Mesenchymal stem cell (in vitro differentiated cells and primary cell): ENCODE results near the gene CD300LB.
"Not testable (repeated sequence)": the region's sequence is repeated elsewhere in the genome, so short reads cannot be mapped to it uniquely, and the experiment has no call there.

Experiments
- DNase-seq: peaks from one replicate; pipeline ENCODE4 v3.0.0-alpha.2; 2013
- H2AFZ ChIP-seq: one replicate; pipeline ENCODE4 v1.6.1; 2013; ENCODE audit warnings: low read depth, mild to moderate bottlenecking, control low read depth, inconsistent platforms, low read length, moderate library complexity
- H2AK5ac ChIP-seq: 2 replicates; pipeline ENCODE4 v1.6.1; 2013; ENCODE audit warnings: low read length, moderate library complexity, mild to moderate bottlenecking, inconsistent platforms; ENCODE audit not compliant: severe bottlenecking
- H2BK120ac ChIP-seq: one replicate; pipeline ENCODE4 v1.6.1; 2013; ENCODE audit warnings: low read depth, mild to moderate bottlenecking, inconsistent platforms, low read length, moderate library complexity
- H2BK12ac ChIP-seq, 2 experiments: one replicate each; pipeline ENCODE4 v1.6.1; 2013; ENCODE audit warnings: inconsistent platforms in 2 of 2, low read length in 2 of 2, mild to moderate bottlenecking in 2 of 2, moderate library complexity in 2 of 2, control low read depth in 1 of 2
- H2BK15ac ChIP-seq: one replicate; pipeline ENCODE4 v1.6.1; 2013; ENCODE audit warnings: mild to moderate bottlenecking, low read depth, inconsistent platforms; ENCODE audit not compliant: poor library complexity, severe bottlenecking
- H2BK5ac ChIP-seq: 2 replicates; pipeline ENCODE4 v1.6.1; 2013; ENCODE audit warnings: low read depth, mild to moderate bottlenecking, low read length, control low read depth, inconsistent platforms; ENCODE audit not compliant: poor library complexity, severe bottlenecking
- H3K14ac ChIP-seq, 2 experiments: one replicate each; pipeline ENCODE4 v1.6.1; 2013; ENCODE audit warnings: inconsistent platforms in 2 of 2, low read length in 2 of 2, control low read depth in 1 of 2, mild to moderate bottlenecking in 1 of 2, moderate library complexity in 1 of 2
- H3K18ac ChIP-seq, 2 experiments: one replicate each; pipeline ENCODE4 v1.6.1; 2013; ENCODE audit warnings: inconsistent platforms in 2 of 2, low read length in 2 of 2, control low read depth in 1 of 2, low read depth in 1 of 2, mild to moderate bottlenecking in 1 of 2
- H3K23ac ChIP-seq, 2 experiments: one replicate each; pipeline ENCODE4 v1.6.1; 2013; ENCODE audit warnings: inconsistent platforms in 2 of 2, low read length in 2 of 2, mild to moderate bottlenecking in 2 of 2, moderate library complexity in 2 of 2, control low read depth in 1 of 2
- H3K27ac ChIP-seq: 2 replicates; pipeline ENCODE4 v1.5.1; 2013; ENCODE audit warnings: mild to moderate bottlenecking, moderate library complexity, low read length, control low read depth, inconsistent platforms; ENCODE audit not compliant: poor library complexity, severe bottlenecking
- H3K27me3 ChIP-seq, 2 experiments: 2 replicates each; pipeline versions ENCODE4 v1.6.1 to v1.7.0; 2013; ENCODE audit warnings: low read length in 2 of 2, mild to moderate bottlenecking in 2 of 2, moderate library complexity in 2 of 2, control low read depth in 1 of 2, inconsistent platforms in 1 of 2; ENCODE audit not compliant: control insufficient read depth in 1 of 2, insufficient read depth in 1 of 2
- H3K36me3 ChIP-seq, 2 experiments: 2 replicates each; pipeline versions ENCODE4 v1.6.1 to v1.7.0; 2013; ENCODE audit warnings: low read length in 2 of 2, control low read depth in 1 of 2, inconsistent platforms in 1 of 2, low read depth in 1 of 2, mild to moderate bottlenecking in 1 of 2; ENCODE audit not compliant: insufficient read depth in 2 of 2, control insufficient read depth in 1 of 2
- H3K4ac ChIP-seq, 2 experiments: one replicate each; pipeline ENCODE4 v1.6.1; 2013; ENCODE audit warnings: inconsistent platforms in 2 of 2, low read length in 2 of 2, mild to moderate bottlenecking in 2 of 2, moderate library complexity in 2 of 2, control low read depth in 1 of 2, low read depth in 1 of 2
- H3K4me1 ChIP-seq: 2 replicates; pipeline ENCODE4 v1.6.1; 2013; ENCODE audit warnings: low read depth, low read length, control low read depth; ENCODE audit not compliant: control insufficient read depth, insufficient read depth
- H3K4me2 ChIP-seq: 2 replicates; pipeline ENCODE4 v1.6.1; 2013; ENCODE audit warnings: low read length, mild to moderate bottlenecking, inconsistent platforms; ENCODE audit not compliant: poor library complexity, severe bottlenecking
- H3K4me3 ChIP-seq, 2 experiments: 2 replicates each; pipeline versions ENCODE4 v1.5.1 to v1.7.0; 2013; ENCODE audit warnings: low read length in 2 of 2, mild to moderate bottlenecking in 2 of 2, control low read depth in 1 of 2, low read depth in 1 of 2; ENCODE audit not compliant: insufficient read depth in 1 of 2
- H3K79me1 ChIP-seq: replicated peaks from 2 replicates; pipeline ENCODE4 v1.6.1; 2013; ENCODE audit warnings: mild to moderate bottlenecking, control low read depth, low read length, inconsistent platforms; ENCODE audit not compliant: poor library complexity, severe bottlenecking
- H3K9ac ChIP-seq: 2 replicates; pipeline ENCODE4 v1.7.0; 2013; ENCODE audit warnings: mild to moderate bottlenecking, low read length, moderate library complexity
- H3K9me3 ChIP-seq: 2 replicates; pipeline ENCODE4 v1.7.0; 2013; ENCODE audit warnings: mild to moderate bottlenecking, low read length; ENCODE audit not compliant: control insufficient read depth
- H4K8ac ChIP-seq: one replicate; pipeline ENCODE4 v1.6.1; 2013; ENCODE audit warnings: inconsistent platforms, mild to moderate bottlenecking, low read length, moderate library complexity
- H4K91ac ChIP-seq: one replicate; pipeline ENCODE4 v1.6.1; 2013; ENCODE audit warnings: mild to moderate bottlenecking, low read length, inconsistent platforms
- WGBS: methylation state at CpG from one replicate; pipeline ENCODE4 v1.1.7; 2013; ENCODE audit warnings: mixed read lengths; 5-methylcytosine and 5-hydroxymethylcytosine counted together

CD300LB gene

DNA sequence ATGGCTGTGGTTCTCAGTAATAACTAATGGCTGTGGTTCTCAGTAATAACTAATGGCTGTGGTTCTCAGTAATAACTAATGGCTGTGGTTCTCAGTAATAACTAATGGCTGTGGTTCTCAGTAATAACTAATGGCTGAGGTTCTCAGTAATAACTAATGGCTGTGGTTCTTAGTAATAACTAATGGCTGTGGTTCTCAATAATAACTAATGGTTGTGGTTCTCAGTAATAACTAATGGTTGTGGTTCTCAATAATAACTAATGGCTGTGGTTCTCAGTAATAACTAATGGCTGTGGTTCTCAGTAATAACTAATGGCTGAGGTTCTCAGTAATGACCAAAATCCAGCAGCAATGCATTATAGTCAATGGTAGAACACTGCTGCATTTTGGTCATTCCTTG lies 42.4 kb upstream of the CD300LB start:
- not testable (repeated sequence) for H3K79me1 ChIP-seq, H4K91ac ChIP-seq, H3K4ac ChIP-seq, H3K4me2 ChIP-seq, H2AFZ ChIP-seq, H2BK12ac ChIP-seq, H2BK5ac ChIP-seq, H3K9me3 ChIP-seq, H2BK120ac ChIP-seq, DNase-seq, H2BK15ac ChIP-seq, H3K4me3 ChIP-seq, H3K18ac ChIP-seq, H3K36me3 ChIP-seq, H3K9ac ChIP-seq, H2AK5ac ChIP-seq, H3K27ac ChIP-seq, H3K14ac ChIP-seq, H3K23ac ChIP-seq, H4K8ac ChIP-seq
- peaks cover 16% of the 10 kb centered on the region for H3K4me1 ChIP-seq
- H3K27me3 ChIP-seq: peaks cover 21 to 64% of the 10 kb centered on the region in 2 experiments

- H3K4me3 ChIP-seq: no peak overlapping the region
- H3K4me1 ChIP-seq: peaks cover 19% of the 10 kb centered on the region
- 95% methylated on average over 3 of the region's 3 CpGs for WGBS
- H4K8ac ChIP-seq: no peak overlapping the region
- H3K4ac ChIP-seq: no peak overlapping the region
- peaks cover 21 to 62% of the 10 kb centered on the region in 2 experiments for H3K27me3 ChIP-seq
- peaks cover 9% of the 10 kb centered on the region for H3K9me3 ChIP-seq
- no peak overlapping the region for H3K9ac ChIP-seq
- no peak overlapping the region for H3K27ac ChIP-seq
- H2BK15ac ChIP-seq: no peak overlapping the region
- no peak overlapping the region for H4K91ac ChIP-seq
- H3K36me3 ChIP-seq: no peaks in the 10 kb centered on the region
- H3K4me2 ChIP-seq: no peak overlapping the region
- no peak overlapping the region for H3K18ac ChIP-seq
- no peak overlapping the region for H2BK5ac ChIP-seq
- H2BK120ac ChIP-seq: no peak overlapping the region
- DNase-seq: no peak
- H2AFZ ChIP-seq: no peak overlapping the region
- H2BK12ac ChIP-seq: no peak overlapping the region
- no peak overlapping the region for H2AK5ac ChIP-seq
- H3K23ac ChIP-seq: no peak overlapping the region
- H3K14ac ChIP-seq: no peak overlapping the region
- no peaks in the 10 kb centered on the region for H3K79me1 ChIP-seq
These were observed 41.9 kb upstream of the CD300LB start for GRCh38 chr17:74573169-74573568.

- H4K8ac ChIP-seq: no peak overlapping the region
- no peak overlapping the region for H4K91ac ChIP-seq
- no peak overlapping the region for H3K14ac ChIP-seq
- H3K27me3 ChIP-seq: peaks cover 28 to 67% of the 10 kb centered on the region in 2 experiments
- H3K4me3 ChIP-seq: no peak overlapping the region
- H3K4me1 ChIP-seq: peaks cover 22% of the 10 kb centered on the region
- peaks cover 9% of the 10 kb centered on the region for H3K9me3 ChIP-seq
- H3K79me1 ChIP-seq: no peaks in the 10 kb centered on the region
- H3K9ac ChIP-seq: no peak overlapping the region
- no peak overlapping the region for H2BK5ac ChIP-seq
- no peaks in the 10 kb centered on the region for H3K36me3 ChIP-seq
- H2BK12ac ChIP-seq: no peak overlapping the region
- no peak overlapping the region for H3K4ac ChIP-seq
- H3K18ac ChIP-seq: no peak overlapping the region
- no peak overlapping the region for H2BK120ac ChIP-seq
- H2BK15ac ChIP-seq: no peak overlapping the region
- no peak for DNase-seq
- no peak overlapping the region for H2AFZ ChIP-seq
- H3K23ac ChIP-seq: no peak overlapping the region
- H3K4me2 ChIP-seq: no peak overlapping the region
- no peak overlapping the region for H3K27ac ChIP-seq
- no peak overlapping the region for H2AK5ac ChIP-seq
- 63% methylated on average over 4 of the region's 4 CpGs for WGBS
These were observed 40.5 kb upstream of the CD300LB start for GRCh38 chr17:74571621-74572270.

- Histone ChIP-seq H2AK5ac (no peak overlapping the region), H3K9me3 (peaks cover 9% of the 10 kb centered on the region), H4K91ac (no peak overlapping the region), H3K4me2 (peak overlapping the region; percentile 6), H3K27me3 (peaks cover 32 to 65% of the 10 kb centered on the region in 2 experiments), H3K9ac (no peak overlapping the region), H3K18ac (no peak overlapping the region), H3K36me3 (no peaks in the 10 kb centered on the region), H3K23ac (no peak overlapping the region), H3K79me1 (no peaks in the 10 kb centered on the region), H3K4me3 (peak overlapping the region in 1 of 2 experiments; percentile 11), H4K8ac (no peak overlapping the region), H3K27ac (peak overlapping the region; percentile 57), H2BK5ac (no peak overlapping the region), H3K4ac (no peak overlapping the region), H3K14ac (peak overlapping the region in 1 of 2 experiments; percentile 28), H3K4me1 (peaks cover 22% of the 10 kb centered on the region), H2BK120ac (no peak overlapping the region), H2BK12ac (no peak overlapping the region), H2BK15ac (no peak overlapping the region), H2AFZ (no peak overlapping the region)
- WGBS: 68% methylated on average over 29 of the region's 32 CpGs
- peak; percentile 81 for DNase-seq
These were observed 38.0 kb upstream of the CD300LB start for GRCh38 chr17:74569020-74570003.
